ENCODE results near the gene CACNA1C. TPM values are rescaled to one million over a fixed set of nuclear protein-coding genes. Genes with fewer than 3 reads are reported as not detected.

Gene CACNA1C
- total and polyA plus RNA-seq, 2 of the 4 experiments (the other 2 are of a cell fraction), result 1.6 to 2.6 TPM

- Histone ChIP-seq H3K4me1 (ENCODE audit: control insufficient read depth, insufficient read depth, low read length) (peaks cover 3% of the 10 kb centered on the region), H4K20me1 (ENCODE audit: insufficient read depth, low read length) (no peaks in the 10 kb centered on the region), H3K27ac (ENCODE audit: insufficient read depth, low read length) (no peak overlapping the region), H2AFZ (replicated peaks; ENCODE audit: low read length, poor library complexity) (no peak overlapping the region), H2BK15ac (ENCODE audit: low read depth, low read length) (no peak overlapping the region), H2BK120ac (ENCODE audit: low read depth, low read length) (no peak overlapping the region), H4K8ac (ENCODE audit: low read depth in 2 of 2, low read length in 2 of 2) (no peak overlapping the region), H3K4me2 (ENCODE audit: low read depth, low read length) (no peak overlapping the region), H3K4me3 (ENCODE audit: insufficient read depth, low read depth, low read length) (no peak overlapping the region), H3K79me1 (ENCODE audit: low read depth in 1 of 2, low read length in 2 of 2) (no peaks in the 10 kb centered on the region), H3K9me1 (ENCODE audit: insufficient read depth, low read length) (peaks cover 2% of the 10 kb centered on the region; the same call in 1 of the 2 replicates), H3K36me3 (ENCODE audit: control insufficient read depth, insufficient read depth, low read length) (peaks cover 1% of the 10 kb centered on the region; the same call in 1 of the 2 replicates), H2AK5ac (ENCODE audit: low read depth, low read length) (no peak overlapping the region), H3K9me3 (ENCODE audit: control insufficient read depth, insufficient read depth, low read length) (no peaks in the 10 kb centered on the region), H3K9ac (ENCODE audit: low read depth, low read length) (no peak overlapping the region), H2BK5ac (ENCODE audit: low read depth, low read length, poor library complexity, severe bottlenecking) (no peak overlapping the region), H3K27me3 (ENCODE audit: control insufficient read depth, insufficient read depth, low read length) (no peaks in the 10 kb centered on the region), H4K91ac (ENCODE audit: insufficient read depth, low read depth, low read length) (no peak overlapping the region), H2BK20ac (ENCODE audit: low read depth, low read length) (no peak overlapping the region), H3K56ac (ENCODE audit: extremely low read depth, insufficient read depth, low read length) (no peak overlapping the region), H3K14ac (replicated peaks; ENCODE audit: low read depth, low read length) (no peak overlapping the region), H3K23ac (ENCODE audit: low read depth, low read length) (no peak overlapping the region), H2AK9ac (replicated peaks; ENCODE audit: low read depth, low read length, poor library complexity) (no peak overlapping the region), H4K5ac (ENCODE audit: low read depth, low read length) (no peak overlapping the region), H3K18ac (ENCODE audit: low read depth, low read length) (no peak overlapping the region), H3K4ac (ENCODE audit: low read depth, low read length) (no peak overlapping the region)
- TF ChIP-seq MAZ (IDR thresholded peaks at IDR 0.05; ENCODE audit: borderline replicate concordance, low read depth, low read length) (no peak), ELK1 (IDR thresholded peaks at IDR 0.05; ENCODE audit: borderline replicate concordance, low read depth, low read length) (no peak), USF2 (IDR thresholded peaks at IDR 0.05; ENCODE audit: low read depth, low read length) (no peak), MXI1 (IDR thresholded peaks at IDR 0.05; ENCODE audit: borderline replicate concordance, low read depth, low read length) (no peak), NFE2L2 (IDR thresholded peaks at IDR 0.05; ENCODE audit: low read depth, low read length) (no peak)
- intact Hi-C loops (cut with micrococcal nuclease), result no loop called here
- no TSS peak for BruUV-seq (replicated peaks)
- dilution Hi-C loops (cut with HindIII; ENCODE audit: low sequenced_read_pairs, unreplicated experiment), result no loop called here
- ChIA-PET CTCF (no interaction called here), POLR2A (ENCODE audit: unreplicated experiment) (no interaction called here)
- 89% methylated on average over 3 of the region's 12 CpGs; no CpG with 5 or more reads in 1 of the 2 experiments for WGBS, 2 experiments (ENCODE audit: extremely low coverage in 2 of 2, insufficient read length in 1 of 2)
- ATAC-seq (ENCODE audit: low read depth), result no peak; the same call in 1 of the 2 replicates
- in situ Hi-C loops (cut with MboI; ENCODE audit: low sequenced_read_pairs), result no loop called here
- DNase-seq, result no peak
Observed at GRCh38 chr12:2372735-2373134, 319.9 kb downstream of the CACNA1C start.

Measured in IMR-90 (cell line).